GM12891 (cell line): ENCODE results near the gene VARS2.

Source experiments
- POLR2A ChIP-seq: IDR thresholded peaks from 2 replicates; pipeline ENCODE4 v1.6.1; 2011; ENCODE audit warnings: low read depth, low read length, control low read depth
- POLR2AphosphoS5 ChIP-seq: IDR thresholded peaks from 2 replicates; pipeline ENCODE4 v1.6.1; 2011; ENCODE audit warnings: low read depth, low read length, control low read depth
- TAF1 ChIP-seq: IDR thresholded peaks from 2 replicates; pipeline ENCODE4 v1.6.1; 2011; ENCODE audit warnings: low read depth, low read length, control low read depth

DNA sequence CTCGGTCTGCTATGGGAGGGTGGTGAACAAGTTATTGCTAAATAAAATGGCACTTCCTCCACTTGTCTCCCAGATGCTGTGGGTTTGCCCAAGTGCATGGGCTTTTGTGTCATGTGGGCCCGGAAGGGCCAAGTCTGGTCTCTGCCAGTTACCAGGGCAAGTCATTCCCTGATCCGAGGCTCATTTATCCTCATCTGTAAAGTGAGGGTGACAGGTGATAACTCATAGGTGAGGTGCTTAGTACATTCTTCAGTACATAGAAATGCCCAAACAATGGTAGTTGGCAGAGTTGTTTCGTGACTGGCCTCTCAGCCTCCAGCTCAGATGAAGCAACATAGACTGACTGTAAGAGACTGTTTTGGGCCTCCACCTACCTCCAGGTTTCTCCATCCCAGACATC, 24.7 kb downstream of the VARS2 start:
- TF ChIP-seq POLR2A, result no peak
- TF ChIP-seq POLR2AphosphoS5, result no peak
- TF ChIP-seq TAF1, result no peak
